Measurements from ENCODE around the gene PC. TPM values are rescaled to one million over a fixed set of nuclear protein-coding genes. Genes with fewer than 3 reads are reported as not detected.

Gene PC
- total RNA-seq, 2 donors from 2014 or later: 47.2 to 65.2 TPM

GRCh38 chr11:66891851-66892660 is 66.1 kb downstream of the PC start:
- intact Hi-C loops (cut with DNase I, micrococcal nuclease): no loop called here
- peak; percentile 97 for ATAC-seq

GRCh38 chr11:66889960-66890359 is 68.2 kb downstream of the PC start:
- no peak for DNase-seq
- intact Hi-C loops (cut with DNase I, micrococcal nuclease): no loop called here
- ATAC-seq: no peak

More at GRCh38 chr11:66891851-66892660, 66.1 kb downstream of the PC start:
- peak in 1 of 2 donors; percentile 56 for DNase-seq

DNA sequence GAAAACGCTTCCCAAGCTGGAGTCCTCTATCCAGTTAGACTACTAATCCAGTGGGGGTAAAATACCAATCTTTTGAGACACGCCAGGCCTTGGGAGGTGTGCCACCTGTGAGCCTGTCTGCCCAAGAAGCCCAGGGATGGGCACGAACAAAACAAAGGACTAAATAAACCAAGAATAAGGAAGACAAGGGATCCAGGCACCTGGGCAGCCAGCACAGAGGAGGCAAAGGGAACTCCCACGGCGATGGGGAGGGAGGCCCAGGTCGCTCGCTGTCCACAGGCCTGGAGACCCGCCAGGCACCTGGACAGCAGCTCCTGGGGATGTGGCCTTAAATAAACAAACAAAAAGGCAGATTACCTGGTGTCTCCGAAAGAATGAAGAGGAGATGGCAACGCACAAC is 69.9 kb downstream of the PC start:
- ATAC-seq: no peak
- intact Hi-C loops (cut with DNase I, micrococcal nuclease): no loop called here
- DNase-seq: no peak

DNA sequence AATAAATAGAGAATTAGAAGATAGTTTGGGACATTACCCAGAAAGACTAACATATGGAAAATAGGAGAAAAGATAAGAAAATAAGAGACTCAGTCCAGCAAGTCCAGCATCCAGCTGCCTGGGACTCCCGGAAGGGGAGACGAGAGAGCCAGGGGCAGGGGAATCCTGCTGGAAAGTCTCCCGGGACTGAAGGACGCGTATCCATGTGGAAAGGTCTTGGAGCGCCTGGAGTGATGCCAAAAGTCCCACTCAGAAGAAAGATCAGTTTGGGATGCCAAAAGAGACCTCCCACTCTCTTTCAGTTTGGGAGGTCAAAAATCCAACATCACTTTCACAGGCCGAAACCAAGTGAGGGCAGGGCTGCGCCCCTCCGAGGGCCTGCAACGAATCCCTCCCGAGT is 70.7 kb downstream of the PC start:
- DNase-seq: no peak
- ATAC-seq: no peak
- intact Hi-C loops (cut with DNase I, micrococcal nuclease): no loop called here

DNA sequence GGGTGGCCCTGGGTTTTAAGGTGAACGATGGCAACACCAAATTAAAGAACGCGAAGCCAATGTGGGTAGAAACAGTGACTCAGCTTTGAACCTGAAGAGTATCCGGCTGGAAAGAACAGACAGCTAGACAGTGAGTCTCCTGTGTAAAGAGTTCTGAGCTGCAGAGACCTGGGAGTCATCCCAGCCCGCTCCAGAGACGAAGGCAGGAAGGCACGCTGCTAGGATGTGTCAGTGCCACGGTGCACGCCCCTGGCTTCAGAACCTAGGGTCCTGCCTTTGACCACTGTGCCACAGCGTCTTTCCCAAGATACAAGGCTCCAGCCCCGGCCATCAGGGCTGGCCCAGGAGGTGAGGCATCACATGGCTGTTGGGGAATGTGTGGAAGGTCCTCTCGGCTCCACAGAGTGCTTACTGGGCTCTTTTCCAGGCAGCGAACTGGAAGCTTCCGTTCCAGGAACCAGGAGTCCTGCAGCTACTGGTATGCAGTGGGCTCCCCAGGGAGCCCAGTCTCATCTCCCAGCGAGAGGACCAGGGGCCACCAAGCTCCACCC is 71.4 kb downstream of the PC start:
- intact Hi-C loops (cut with DNase I, micrococcal nuclease): no loop called here
- DNase-seq: no peak
- no peak for ATAC-seq

- ATAC-seq: no peak
- intact Hi-C loops (cut with DNase I, micrococcal nuclease): no loop called here
Observed at GRCh38 chr11:66885950-66886440, 72.2 kb downstream of the PC start.

GRCh38 chr11:66885469-66885868 is 72.7 kb downstream of the PC start:
- intact Hi-C loops (cut with DNase I, micrococcal nuclease): no loop called here
- DNase-seq: no peak

More at GRCh38 chr11:66885950-66886440, 72.2 kb downstream of the PC start:
- no peak for DNase-seq

GRCh38 chr11:66884443-66884842 is 73.7 kb downstream of the PC start:
- intact Hi-C loops (cut with DNase I, micrococcal nuclease): no loop called here
- ATAC-seq: no peak
- no peak for DNase-seq

More at GRCh38 chr11:66885469-66885868, 72.7 kb downstream of the PC start:
- ATAC-seq: no peak

GRCh38 chr11:66883016-66883965 is 74.9 kb downstream of the PC start:
- intact Hi-C loops (cut with DNase I, micrococcal nuclease): no loop called here
- DNase-seq (peak; percentile 68 to 89), ATAC-seq (peak; percentile 94)

- intact Hi-C loops (cut with DNase I, micrococcal nuclease): no loop called here
- ATAC-seq: peak; percentile 31
- DNase-seq: no peak
Observed at GRCh38 chr11:66882561-66883015, 75.6 kb downstream of the PC start.

GRCh38 chr11:66881927-66882452 is 76.2 kb downstream of the PC start:
- ATAC-seq (no peak), DNase-seq (no peak)
- intact Hi-C loops (cut with DNase I, micrococcal nuclease): no loop called here

DNA sequence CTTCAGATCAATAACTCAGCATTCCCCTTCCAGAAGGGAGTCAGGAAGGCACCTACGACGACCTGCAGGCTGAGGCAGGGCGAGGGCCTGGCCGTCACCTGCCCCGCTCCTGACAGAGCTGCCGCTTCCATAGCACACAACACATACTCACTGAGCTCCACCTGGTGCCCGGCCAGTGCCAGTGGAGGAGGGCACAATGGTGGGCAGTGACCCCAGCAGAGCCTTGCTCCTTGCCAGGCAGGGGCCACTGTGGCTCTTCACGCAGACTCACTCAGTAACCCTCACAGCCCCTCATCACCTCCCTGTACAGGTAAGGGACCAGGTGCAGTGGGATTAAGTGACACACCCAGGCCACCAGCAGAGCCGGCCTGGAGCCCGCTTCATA is 76.7 kb downstream of the PC start:
- ATAC-seq (no peak), DNase-seq (no peak)
- intact Hi-C loops (cut with DNase I, micrococcal nuclease): no loop called here

DNA sequence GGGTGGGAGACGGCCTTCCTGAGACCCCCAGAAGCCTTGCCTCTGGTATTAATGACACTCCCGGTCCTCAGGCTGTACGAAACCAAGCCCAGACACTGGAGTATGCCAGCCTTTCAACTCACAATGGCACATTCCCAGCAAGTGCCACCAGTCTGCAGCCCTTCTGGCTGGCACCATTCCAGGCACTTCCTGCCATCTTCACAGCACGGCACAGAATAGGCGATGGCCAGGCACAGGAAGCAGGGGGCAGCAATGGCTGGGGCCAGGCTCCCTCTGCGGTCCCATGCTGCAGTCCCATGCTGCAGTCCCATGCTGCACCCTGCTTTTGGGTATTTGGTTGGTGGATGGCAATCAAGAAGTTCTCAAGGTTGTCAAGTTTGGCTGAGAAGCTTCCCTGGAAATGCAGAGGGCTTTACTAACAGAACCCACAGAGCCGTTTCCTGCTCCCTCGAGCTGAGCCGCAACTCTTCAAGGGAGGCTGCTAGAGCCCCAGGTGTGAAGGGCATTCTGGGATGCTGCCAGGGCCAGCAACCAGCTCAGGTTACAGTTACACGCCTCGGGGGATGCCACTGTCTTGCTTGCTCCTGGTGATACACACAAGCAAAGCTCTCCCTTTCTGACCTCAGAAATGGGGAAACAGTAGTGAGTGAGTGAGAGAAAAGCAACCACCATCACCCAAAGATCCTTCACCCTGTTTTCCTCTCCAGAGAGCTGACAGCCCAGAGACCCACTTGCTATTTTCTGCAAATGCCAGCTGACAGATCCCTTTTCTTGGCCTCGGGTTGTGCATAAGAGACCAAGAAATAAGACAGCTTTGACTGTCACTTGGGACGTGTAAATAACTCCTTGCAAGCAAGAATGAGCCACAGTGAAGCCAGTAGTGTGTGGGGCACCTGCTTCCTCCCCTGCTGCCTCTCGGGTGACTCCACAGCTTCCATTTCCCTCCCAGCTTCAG is 77.4 kb downstream of the PC start:
- intact Hi-C loops (cut with DNase I, micrococcal nuclease): no loop called here
- DNase-seq: no peak
- ATAC-seq: no peak

DNA sequence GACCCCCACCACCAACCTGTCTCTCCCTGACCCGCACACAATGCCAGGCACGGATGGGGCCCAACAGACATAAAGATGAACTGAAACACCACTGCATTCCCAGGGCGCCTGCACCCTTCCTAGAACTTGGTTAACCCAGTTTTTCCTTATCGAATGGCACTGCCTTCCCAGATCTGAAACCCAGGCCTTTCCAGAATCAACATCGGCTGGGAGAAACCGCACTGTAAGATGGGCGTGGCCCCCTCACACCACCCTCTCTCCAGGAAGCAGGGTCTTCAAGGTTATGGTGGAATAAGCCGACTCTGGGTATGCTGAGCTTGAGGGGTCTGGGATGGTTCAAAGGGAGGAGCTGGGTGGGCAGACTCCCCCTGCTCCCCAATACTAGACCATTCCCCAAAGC is 78.2 kb downstream of the PC start:
- DNase-seq: no peak
- no peak for ATAC-seq
- intact Hi-C loops (cut with DNase I, micrococcal nuclease): no loop called here

DNA sequence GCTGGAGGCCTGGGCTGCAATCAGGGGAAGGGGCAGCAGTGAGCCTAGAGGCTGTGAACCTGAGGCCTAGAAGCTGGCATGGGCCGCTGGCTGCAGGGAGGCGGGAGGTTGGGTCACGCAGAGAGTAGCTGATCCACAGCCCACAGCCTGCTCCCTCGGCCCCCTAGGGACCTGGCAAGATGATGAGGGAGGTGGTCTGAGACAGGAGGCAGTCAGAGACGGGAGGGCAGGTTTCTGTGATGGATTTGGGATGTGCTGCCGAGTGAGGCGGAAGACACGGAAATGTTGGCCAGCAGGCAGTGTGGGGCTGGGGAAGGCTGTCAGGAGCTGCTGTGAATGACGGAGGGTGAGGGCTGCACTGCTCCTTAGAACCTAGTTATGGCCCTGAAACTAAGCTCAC is 78.6 kb downstream of the PC start:
- DNase-seq: no peak
- ATAC-seq: no peak
- intact Hi-C loops (cut with DNase I, micrococcal nuclease): no loop called here

GRCh38 chr11:66879000-66879399 is 79.2 kb downstream of the PC start:
- no peak for ATAC-seq
- no peak for DNase-seq
- intact Hi-C loops (cut with DNase I, micrococcal nuclease): no loop called here

DNA sequence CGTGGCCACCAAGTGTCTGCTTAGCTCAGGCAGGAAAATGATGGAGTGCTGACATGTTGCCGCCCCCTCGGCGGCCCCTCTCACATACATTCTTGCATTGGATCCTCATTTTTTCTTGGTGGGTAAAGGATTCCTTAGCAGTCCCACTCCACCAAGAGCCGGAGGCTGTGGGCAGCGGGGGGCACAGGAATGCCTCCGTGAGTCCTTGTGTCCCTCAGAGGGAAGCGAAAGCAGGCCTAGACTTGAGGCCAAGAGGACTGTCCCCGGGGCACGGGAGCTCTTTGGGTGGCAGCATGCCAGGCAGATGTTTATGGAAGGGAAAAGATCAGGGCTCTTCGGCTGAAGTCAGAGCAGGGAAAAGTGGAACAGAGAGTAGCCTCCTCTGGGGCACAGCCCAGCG is 79.7 kb downstream of the PC start:
- ATAC-seq: no peak

More for the DNA sequence above, 79.7 kb downstream of the PC start:
- no peak for DNase-seq
- intact Hi-C loops (cut with DNase I, micrococcal nuclease): no loop called here

Data from left colon (tissue), 2 donors.